ENCODE data around the gene CD9.
A peak's percentile ranks its signal among the peaks of the same experiment; 100 is the strongest.

GRCh38 chr12:6219980-6220379 lies 19.8 kb downstream of the CD9 start:
- TF ChIP-seq CTCF (IDR thresholded peaks at IDR 0.05) (no peak), POLR2A (IDR thresholded peaks at IDR 0.05) (peak in 1 of 4 donors; percentile 10)

Measured in esophagus squamous epithelium (tissue), 4 donors.